ENCODE results near the gene RAB1B.

Gene RAB1B

DNA sequence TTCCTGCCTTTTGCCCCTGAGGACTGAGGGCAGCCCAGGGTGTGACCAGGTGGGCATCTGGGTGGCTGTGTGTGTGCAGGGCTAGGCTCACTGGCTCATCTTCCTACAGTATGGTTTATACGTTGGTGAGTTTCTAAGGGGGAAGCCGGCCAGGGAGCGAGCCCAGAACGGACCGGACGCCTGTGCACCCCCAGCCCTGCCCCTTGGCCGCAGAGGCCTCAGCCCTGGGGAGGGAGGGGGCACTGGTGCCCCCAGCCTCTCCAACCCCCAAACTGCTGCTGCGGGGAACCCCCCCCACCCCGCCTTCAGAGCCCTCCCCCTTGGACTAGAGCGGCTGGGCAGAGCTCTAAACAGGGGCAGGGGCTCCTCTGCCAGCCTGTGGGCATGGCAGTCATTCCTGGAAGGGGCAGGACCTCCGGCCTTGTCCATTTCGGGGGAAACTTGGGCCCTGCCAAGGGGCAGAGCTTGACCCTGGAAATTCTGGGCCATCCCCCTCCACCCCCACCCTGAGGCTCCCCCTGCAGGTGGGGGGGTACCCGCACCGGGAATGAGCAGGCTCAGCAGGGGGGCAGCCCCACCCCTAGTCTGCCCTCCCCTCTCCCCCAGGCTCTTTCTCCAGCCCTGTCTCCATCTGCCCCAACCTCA, 15.1 kb downstream of the RAB1B start:
- no peak for DNase-seq (ENCODE audit: low read depth in 2 of 2)

DNA sequence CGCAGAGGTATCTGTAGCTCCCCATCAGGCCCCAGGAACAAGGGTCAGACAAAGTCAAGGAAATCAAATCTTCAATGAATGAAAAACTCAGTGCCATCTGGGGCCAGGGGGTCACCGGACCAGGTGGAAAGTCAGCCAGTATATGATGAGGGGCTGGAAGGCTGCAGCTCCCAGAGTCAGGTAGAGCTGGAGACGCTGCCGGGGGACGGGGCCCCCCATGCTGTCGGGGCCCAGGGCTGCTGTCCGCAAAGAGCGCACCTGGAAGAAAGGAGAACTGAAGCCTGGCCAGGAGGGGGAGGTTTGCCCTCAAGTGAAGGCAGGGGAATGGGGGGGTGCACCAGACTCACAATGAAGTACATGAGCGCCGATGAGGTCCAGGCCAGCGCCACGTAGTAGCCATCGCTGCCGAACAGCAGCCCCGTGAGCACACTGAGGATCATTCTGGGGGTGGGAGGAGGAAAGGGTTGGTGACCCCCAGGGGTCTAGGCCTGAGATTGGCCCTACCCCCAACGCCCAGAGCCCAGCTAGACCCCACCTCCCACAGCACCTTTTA, 16.2 kb downstream of the RAB1B start:
- no peak for DNase-seq (ENCODE audit: low read depth in 2 of 2)

DNA sequence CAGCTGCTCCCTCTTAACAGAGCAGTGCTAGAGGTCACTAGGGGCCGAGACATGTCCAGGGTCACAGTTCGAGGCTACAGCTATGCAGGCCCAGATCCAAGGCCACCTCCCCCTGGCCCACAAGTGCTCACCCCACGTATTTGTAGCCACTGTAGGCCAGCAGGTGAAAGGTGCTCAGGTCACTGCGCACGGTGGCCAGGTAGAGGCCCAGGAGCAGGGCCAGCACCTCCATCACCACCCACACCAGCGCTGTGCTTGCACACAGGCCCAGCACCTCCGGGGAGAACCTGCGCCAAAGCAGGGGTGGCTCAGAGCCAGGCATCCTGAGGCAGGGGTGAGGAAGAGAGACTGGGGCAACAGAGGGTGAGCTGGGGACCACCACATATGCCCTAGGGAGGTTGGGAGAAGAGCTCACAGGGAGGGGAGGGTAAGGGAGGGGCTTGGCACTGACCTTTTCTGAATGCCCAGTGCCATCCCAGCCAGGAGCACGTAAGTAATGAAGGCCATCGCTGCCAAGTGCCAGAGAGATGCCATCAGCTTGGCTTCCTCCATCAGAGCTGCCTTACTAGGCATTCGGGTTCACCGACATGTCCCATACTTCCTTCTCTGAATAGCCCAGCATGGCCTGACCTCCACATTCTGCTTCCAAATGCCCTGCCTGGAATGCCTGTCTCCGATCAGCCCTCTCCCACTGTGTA, 17.0 kb downstream of the RAB1B start:
- DNase-seq (ENCODE audit: low read depth in 2 of 2) = no peak

DNA sequence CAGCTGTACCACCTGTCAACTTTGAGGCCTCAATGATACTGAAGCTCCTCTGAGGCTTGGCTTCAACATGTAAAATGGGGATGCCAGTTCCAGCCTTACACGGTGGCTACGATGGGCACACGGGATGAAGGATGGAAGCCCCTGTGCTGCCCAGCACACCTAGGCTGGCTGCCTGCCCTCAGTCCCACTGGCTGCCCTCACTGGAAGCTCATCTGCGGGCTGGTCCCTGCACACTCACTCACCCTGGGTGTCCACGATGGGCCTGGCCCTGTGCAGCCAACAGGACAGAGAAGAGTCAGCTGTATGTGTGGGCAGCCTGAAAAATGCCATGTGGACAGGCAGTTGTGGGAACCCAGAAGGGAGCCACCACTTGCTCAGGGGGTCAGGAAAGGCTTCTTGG, 18.3 kb downstream of the RAB1B start:
- no peak for DNase-seq (ENCODE audit: low read depth in 2 of 2)

DNA sequence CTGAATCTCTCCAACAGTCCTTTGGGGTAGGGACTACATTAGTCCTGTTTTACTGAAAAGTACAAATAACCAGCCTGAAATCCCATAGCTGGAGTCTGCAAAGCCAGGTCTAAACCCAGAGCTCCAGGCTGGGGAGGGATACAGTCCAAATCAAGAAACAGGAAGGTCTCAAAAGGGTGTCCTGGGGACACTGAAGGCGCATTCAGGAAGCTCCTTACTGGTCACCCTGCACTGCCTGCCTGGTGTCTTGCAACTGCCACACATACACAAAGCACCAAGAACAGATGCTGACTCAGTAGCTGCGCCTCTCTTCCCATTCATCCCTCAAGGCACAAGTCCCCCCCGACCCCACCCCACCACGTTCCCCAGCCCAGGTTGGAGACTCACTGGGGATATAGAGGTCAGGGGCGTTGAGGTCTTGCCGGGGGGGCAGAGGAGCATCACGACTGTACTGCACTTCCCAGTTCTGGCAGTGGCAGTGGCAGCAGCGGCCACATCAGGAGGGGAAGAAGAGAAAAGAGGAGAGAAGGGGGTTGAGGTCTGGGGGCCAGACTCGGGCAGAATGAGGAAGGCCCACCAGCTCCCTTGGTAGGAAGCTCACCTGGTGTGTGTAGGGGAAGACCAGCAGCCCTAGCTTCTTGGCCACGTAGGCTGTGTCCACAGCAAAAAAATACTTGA, 18.9 kb downstream of the RAB1B start:
- DNase-seq (ENCODE audit: low read depth in 2 of 2) = no peak

DNA sequence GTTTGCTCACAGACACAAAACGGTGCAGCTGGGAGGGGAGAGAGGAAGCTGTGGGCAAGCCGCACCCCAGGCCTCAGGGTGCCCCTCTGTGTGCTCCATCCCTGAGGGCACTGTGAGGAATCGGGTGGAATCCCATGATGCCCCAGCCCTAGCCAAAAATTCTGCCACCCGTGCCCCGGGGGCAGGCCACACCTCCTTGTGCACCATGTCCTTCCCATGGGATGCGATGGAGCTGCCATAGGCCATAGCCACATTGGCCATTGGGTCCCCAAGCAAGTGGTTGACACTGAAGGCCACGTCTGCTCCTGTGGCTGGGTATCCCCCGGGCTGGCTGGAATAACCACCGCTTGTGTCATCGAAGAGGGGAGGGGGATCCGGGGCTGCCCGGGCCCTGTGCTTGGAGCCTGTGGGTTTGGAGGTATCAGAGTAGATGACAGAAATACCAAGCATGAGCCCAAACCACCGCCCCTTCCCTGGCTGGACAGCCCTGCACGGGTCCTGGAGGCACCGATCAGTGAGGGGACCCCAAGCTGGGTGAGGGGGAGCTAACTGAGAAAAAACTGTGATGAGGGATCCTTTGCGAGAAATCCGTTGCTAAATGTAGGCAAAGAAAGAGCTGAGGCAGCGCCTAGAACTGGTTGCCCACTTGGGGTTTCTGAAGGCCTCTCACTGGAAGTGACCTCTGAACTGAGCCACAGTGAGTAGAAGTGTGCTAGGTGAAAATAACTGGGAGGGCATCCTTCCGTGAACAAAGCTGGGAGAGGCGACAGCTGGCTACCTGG, 19.6 kb downstream of the RAB1B start:
- no peak for DNase-seq (ENCODE audit: low read depth in 2 of 2)

DNA sequence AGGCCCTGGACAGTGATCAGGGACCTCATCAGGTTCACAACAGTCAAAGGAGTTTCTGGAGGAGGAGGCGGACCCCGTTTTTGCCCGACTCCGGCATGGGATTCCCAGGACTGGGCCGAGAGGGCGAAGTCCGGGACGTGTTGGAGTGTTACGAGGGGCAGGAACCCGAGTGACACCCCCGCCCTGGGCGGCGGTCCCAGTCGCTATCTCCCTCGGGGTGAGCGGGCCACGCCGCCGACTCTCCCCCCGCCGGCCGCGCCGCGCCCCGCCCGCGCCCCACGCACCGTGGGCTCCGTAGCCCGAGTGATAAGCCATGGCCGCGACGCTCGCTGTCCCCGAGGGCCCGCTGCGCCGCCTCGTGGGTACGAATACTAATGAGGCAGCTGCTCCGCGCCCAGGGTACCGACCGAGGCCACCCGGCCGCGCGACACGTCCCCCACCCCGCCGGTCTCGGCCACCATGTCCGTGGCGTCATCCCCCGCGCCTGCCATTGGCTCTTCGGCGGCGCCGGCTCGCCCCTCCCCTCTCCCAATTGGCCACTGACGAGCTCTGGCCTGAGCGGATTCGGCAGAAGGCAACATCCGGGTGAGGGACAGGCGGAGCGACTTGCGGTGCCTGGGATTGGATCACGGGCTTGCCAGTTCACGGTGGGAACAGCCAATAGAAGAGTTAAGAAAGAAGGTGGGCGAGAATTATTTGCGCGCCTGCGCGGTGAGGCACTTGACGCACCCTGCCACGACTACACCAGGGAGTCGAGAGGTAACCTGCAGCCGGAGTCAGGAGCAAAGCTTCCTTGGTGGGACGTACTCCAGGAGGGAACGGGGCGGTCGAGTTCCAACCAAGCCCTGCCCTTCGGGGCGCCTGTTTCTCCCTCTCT, 20.5 kb downstream of the RAB1B start, which contains the start of gene YIF1A:
Gene YIF1A, minus strand, starts transcription at position 473 of the 877 bp plus-strand sequence. Its CDS starts 158 bp downstream, at position 315.
- DNase-seq (ENCODE audit: low read depth in 2 of 2) = peak; percentile 98

DNA sequence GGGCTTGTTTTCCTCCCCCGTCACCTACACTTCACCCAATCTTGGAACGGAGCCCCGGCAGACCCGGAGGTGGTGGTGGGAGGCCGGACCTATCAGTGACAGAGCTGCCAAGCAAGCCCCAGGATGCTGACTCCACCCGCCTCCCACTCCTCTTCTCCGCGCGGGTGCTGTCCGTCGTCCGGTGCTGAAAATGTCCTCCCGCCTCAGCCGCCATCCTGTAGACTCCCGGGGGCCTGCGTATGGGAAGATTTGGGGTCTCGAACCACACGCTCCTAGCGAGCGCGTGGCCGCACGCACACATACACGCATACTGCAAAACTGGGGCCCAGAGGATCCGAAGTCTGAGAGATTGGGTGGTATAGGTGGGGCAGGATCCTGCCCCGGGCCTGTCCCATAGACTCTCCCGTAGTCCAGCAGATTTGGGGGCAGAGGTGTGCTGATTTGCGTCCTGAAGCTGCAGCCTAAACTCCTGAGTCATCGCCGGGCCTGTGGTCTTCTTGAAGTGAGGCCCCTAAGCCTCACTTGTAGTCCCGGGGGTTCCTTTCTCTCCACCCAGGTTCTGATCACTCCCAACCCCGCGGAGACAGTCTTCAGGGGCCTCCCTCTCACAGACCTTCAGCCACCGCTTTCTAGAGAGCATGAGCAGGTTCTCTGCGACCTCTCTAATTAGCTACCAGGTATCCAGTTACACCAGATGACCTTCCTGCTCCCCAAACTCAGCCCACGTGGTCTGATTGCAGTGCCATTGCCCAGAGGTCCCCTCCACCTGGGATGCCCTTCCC, 21.3 kb downstream of the RAB1B start:
- DNase-seq (ENCODE audit: low read depth in 2 of 2) = peak; percentile 65 to 71

DNA sequence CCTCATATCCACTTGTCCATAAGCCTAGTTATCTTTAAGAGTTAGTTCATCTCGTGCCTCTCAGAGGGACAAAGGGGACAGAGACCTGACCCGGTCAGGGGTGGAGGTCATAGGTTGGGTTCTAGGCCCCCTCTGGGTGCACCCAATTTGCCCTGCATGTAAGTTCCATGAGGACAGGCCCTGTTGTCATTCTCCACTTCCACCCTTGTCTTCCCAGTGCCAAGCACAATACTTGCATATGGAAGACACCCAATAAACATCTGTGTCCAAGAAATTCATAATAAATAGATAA, 21.8 kb downstream of the RAB1B start:
- no peak for DNase-seq (ENCODE audit: low read depth in 2 of 2)

DNA sequence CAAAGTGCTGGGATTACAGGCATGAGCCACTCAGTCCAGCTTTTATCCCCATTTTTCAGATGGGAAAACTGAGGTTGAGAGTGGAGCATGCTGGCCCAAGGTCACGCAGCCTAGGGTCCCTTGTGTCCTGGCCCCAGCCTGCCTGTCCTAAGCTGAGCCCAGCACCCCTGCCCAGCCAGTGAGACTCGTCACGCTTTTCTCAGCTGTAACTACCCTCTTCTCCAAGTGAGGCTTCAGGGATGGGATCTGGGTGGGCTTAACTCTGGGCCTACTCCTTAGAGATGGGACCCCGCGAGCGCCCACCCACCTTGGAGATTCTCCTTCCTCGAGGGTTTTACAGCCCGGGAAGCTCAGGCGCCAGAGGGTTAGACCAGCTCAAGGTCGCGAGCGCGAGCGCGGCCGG, 22.9 kb downstream of the RAB1B start:
- no peak for DNase-seq (ENCODE audit: low read depth in 2 of 2)

DNA sequence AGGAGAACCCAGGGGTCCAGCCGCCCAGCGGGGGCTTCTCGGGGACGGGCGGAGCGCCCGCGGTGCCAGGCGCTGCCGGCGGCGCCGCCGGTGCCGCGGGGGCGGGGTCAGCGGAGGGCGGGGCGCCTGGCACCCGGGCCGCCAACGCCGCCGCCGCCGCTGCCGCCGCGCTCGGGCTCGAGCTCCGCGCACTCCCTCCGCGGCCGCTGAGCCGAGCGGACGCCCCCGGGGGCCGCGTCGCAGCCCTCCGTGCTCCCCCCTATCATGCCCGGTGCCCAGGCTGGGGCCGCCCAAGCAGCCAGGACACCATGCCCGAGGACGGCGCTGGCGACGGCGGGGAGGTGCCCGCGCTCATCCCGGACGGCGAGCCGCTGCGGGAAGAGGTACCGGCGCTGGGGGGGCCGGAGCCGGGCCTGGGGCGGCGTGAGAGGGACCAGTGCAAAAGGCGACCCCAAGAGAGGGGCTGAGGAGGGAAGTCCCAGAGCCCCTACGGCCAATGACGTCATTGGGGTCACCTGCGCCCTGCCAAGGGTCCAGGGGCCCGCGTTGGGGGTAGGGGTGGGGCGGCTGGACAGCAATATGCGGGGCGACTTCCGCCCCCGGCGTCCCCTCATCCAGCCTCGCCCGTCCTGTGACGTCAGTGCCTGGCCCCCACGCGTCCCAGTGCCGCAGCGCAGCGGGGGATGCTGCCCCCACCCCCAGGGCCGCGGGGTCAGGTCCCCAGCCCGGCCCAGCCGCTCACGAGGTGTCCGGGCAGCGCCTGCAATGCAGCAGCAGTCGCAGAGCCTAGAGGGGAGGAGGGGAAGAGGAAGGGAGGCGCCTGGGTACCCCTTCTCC, 23.5 kb downstream of the RAB1B start, which contains the start of gene TMEM151A:
Gene TMEM151A, plus strand, starts transcription at position 189 of the 837 bp plus-strand sequence. Its CDS starts 120 bp downstream, at position 309.
- DNase-seq (ENCODE audit: low read depth in 2 of 2) = no peak

DNA sequence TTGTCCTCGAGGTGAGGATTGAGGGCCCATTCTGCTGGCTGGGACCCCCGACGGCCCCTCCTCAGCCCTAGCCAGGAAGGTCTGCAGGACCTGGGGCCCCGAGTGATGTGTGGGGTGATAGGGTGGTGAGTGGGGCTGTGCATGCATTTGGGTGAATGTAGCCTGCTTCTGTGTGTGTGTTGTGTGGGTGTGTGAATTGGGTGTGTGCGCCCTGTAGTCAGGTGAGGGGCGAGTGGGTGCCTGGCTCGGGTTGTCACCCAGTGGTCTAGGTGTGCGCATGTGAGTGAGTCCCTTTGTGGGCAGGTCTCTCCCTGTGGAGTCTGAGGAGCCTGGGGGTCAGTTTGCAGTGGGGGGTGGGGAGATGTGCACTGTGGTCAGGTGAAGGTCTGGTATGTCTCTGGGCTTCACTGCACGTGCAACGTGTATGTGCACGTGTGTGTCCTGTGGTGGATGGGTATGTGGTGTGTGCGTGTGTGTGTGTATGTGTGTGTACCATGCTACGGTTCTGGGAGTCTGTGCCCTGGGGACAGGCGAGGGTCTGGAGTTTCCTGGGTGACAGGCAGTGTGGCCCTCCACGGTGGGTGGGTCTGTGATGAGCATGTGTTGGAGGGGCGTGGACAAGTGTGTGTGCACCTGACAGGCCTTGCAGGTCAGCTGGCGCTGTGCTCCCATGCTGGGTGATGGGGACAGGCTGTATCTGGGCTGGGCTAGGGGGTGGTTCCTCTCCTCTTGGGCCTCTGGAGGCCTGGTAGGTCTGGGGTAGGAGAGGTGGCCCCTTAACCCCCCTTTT, 24.3 kb downstream of the RAB1B start:
- no peak for DNase-seq (ENCODE audit: low read depth in 2 of 2)

DNA sequence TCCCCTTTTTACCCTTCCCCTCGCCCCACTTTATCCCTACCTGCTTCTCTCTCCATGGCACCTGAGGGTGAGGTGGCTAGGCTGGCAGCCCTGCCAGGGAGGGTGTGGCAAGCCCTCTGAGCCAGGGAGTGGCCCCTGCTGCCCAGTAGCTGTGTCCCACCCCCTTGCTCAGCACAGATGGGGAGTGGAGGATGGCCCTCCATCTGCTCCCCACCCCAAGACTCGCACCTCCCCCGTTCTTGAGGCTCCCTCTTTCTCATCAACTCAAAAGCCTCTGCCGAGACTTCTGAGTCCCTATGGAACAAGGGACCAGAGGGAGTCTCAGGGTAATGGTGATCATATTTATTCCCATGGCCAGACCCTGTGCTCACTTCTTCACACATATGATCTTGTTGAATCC, 24.9 kb downstream of the RAB1B start:
- DNase-seq (ENCODE audit: low read depth in 2 of 2) = no peak

DNA sequence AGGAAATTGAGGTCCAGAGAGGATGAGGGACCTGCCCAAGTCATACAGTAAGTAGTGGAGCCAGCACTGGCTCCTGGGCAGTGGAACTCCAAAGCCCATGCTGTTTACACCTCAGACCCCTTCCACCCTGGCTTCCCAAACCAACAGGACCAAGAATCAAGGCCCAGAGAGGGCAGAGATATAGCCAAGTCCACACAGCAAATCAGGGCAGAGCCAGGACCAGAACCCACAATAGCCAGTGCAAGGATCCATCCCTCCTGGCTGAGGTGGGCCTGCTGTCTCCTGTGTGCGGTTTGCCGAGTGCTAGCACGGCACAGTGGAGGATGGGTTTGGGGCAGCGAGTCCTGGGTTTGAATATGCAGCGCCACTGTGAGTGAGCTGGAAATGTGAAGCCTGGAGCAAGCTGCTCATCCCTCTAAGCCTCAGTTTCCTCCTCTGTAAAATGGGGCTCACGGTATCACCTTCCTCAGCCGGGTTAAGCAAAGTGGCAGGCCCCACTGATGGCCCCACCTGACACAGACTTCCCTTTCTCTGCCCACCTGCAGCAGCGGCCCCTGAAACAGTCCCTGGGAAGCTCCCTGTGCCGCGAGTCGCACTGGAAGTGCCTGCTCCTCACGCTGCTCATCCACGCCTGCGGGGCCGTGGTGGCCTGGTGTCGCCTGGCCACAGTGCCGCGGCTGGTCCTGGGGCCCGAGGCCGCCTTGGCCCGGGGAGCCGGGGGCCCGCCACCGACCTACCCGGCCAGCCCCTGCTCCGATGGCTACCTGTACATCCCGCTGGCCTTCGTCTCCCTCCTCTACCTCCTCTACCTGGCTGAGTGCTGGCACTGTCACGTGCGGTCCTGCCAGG, 25.6 kb downstream of the RAB1B start:
- DNase-seq (ENCODE audit: low read depth in 2 of 2) = no peak

DNA sequence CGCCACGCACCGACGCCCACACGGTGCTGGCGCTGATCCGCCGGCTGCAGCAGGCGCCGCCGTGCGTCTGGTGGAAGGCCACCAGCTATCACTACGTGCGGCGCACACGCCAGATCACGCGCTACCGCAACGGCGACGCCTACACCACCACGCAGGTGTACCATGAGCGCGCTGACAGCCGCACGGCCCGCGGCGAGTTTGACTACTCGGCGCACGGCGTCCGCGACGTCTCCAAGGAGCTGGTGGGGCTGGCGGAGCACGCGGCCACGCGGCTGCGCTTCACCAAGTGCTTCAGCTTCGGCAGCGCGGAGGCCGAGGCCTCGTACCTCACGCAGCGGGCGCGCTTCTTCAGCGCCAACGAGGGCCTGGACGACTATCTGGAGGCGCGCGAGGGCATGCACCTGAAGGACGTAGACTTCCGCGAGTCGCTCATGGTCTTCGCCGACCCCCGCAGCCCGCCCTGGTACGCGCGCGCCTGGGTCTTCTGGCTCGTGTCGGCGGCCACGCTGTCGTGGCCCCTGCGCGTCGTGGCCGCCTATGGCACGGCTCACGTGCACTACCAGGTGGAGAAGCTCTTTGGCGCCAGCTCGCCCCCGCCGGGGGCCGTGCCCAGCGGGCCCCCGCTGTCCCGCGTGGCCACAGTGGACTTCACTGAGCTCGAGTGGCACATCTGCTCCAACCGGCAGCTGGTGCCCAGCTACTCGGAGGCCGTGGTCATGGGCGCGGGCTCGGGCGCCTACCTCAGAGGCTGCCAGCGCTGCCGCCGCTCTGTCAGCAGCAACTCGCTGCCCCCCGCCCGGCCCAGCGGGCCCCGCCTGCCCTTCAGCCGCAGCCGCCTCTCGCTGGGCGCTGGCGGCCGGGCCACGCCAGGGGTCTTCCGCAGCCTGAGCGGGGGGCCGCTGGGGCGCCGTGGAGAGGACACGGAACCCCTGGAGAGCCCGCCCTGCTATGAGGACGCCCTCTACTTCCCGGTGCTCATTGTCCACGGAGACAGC, 26.5 kb downstream of the RAB1B start:
- DNase-seq (ENCODE audit: low read depth in 2 of 2) = no peak

DNA sequence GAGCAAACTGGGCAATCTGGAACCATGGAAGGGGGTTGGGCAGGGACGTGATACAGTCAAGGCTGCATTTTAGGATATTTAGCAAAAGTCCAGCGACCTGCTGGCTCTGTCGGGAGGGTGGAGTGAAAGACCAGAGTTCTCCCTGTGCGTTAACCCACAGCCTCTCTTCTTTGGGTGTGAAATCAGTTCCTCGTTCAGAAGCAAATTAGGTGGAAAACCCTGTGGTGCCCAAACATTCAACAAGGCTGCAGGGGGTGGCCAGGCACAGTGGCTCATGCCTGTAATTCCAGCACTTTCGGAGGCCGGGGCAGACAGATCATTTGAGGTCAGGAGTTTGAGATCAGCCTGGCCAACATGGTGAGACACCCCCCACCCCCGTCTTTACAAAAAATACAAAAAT, 29.2 kb downstream of the RAB1B start:
- DNase-seq (ENCODE audit: low read depth in 2 of 2) = no peak

All from stimulated activated CD8-positive, alpha-beta memory T cell treated with anti-CD3 and anti-CD28 coated beads, Interleukin-7, amount 100 ng/mL, for 4 hours (primary cell).